Testis (tissue), 2 donors: Measurements from ENCODE around the gene GALNT11.

Experiments
- POLR2A ChIP-seq: fragments of 450-650 bp; IDR thresholded peaks from one replicate; pipeline ENCODE4 v1.6.1; 2017; ENCODE audit warnings: antibody characterized with exemption, mild to moderate bottlenecking, moderate library complexity
- TF ChIP-seq, protein P1 (sequence below), 3 experiments: fragments of 450-650 bp in 2 of 3; fragments of 200-600 bp in 1 of 3; sonication (generic) in 1 of 3; IDR thresholded peaks; one replicate each; pipeline ENCODE4 v1.5.1; 2016 to 2019; ENCODE audit warnings: antibody characterized with exemption in 3 of 3, mild to moderate bottlenecking in 2 of 3, moderate library complexity in 1 of 3

DNA sequence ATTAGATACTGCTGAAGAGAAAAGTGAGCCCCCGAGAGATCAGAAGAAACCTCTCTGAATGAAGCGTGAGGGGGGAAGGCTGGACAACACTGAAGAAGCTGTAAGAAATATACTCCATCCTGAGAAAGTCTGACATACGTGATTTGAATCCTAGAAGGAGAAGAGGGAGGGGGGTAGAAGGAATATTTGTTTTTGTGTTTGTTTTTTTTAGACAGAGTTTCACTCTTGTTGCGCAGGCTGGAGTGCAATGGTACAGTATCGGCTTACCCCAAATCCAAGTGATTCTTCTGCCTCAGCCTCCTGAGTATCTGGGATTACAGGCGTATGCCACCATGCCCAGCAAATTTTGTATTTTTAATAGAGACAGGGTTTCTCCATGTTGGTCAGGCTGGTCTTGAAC is 52.6 kb downstream of the GALNT11 start:
- TF ChIP-seq, protein P1, sequence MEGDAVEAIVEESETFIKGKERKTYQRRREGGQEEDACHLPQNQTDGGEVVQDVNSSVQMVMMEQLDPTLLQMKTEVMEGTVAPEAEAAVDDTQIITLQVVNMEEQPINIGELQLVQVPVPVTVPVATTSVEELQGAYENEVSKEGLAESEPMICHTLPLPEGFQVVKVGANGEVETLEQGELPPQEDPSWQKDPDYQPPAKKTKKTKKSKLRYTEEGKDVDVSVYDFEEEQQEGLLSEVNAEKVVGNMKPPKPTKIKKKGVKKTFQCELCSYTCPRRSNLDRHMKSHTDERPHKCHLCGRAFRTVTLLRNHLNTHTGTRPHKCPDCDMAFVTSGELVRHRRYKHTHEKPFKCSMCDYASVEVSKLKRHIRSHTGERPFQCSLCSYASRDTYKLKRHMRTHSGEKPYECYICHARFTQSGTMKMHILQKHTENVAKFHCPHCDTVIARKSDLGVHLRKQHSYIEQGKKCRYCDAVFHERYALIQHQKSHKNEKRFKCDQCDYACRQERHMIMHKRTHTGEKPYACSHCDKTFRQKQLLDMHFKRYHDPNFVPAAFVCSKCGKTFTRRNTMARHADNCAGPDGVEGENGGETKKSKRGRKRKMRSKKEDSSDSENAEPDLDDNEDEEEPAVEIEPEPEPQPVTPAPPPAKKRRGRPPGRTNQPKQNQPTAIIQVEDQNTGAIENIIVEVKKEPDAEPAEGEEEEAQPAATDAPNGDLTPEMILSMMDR (IDR thresholded peaks at IDR 0.05), result no peak
- no peak for TF ChIP-seq POLR2A
